CD4-positive, CD25-positive, alpha-beta regulatory T cell (primary cell): Measurements from ENCODE around the gene EIF4A3. TPM values are rescaled to one million over a fixed set of nuclear protein-coding genes. Genes with fewer than 3 reads are reported as not detected.

Experiments
- ATAC-seq, 2 donors: fragments of 150-1000 bp; cut with Tn5 transposase; one replicate each; pipeline ENCODE4 v1.10.0; 2021; ENCODE audit warnings: low read depth in 2 of 2, moderate number of reproducible peaks in 2 of 2, moderate library complexity in 1 of 2
- DNase-seq, 3 donors: peaks; one replicate each; pipeline versions ENCODE4 v3.0.0 to v3.0.0-alpha.2; 2012 to 2022; ENCODE audit warnings: mixed read lengths in 1 of 3
- H3K27ac ChIP-seq: one replicate; pipeline ENCODE4 v1.7.0; 2013; ENCODE audit warnings: mild to moderate bottlenecking, low read length; ENCODE audit not compliant: insufficient read depth, poor library complexity, severe bottlenecking
- H3K27me3 ChIP-seq: one replicate; pipeline ENCODE4 v1.7.0; 2013; ENCODE audit warnings: low read length; ENCODE audit not compliant: control insufficient read depth, insufficient read depth
- H3K36me3 ChIP-seq: one replicate; pipeline ENCODE4 v1.7.0; 2013; ENCODE audit warnings: mild to moderate bottlenecking, low read length, moderate library complexity; ENCODE audit not compliant: control insufficient read depth, insufficient read depth
- H3K4me1 ChIP-seq: 2 replicates; pipeline ENCODE4 v1.7.0; 2013; ENCODE audit warnings: mild to moderate bottlenecking, low read length; ENCODE audit not compliant: insufficient read depth, control insufficient read depth, poor library complexity, severe bottlenecking
- H3K4me3 ChIP-seq: one replicate; pipeline ENCODE4 v1.7.0; 2013; ENCODE audit warnings: low read depth, mild to moderate bottlenecking, low read length, moderate library complexity
- H3K9me3 ChIP-seq, 2 experiments: 1 replicate in 1 of 2; 2 replicates in 1 of 2; pipeline ENCODE4 v1.7.0; 2013; ENCODE audit warnings: low read length in 2 of 2, mild to moderate bottlenecking in 1 of 2, moderate library complexity in 1 of 2; ENCODE audit not compliant: control insufficient read depth in 2 of 2
- H3K27ac Mint-ChIP-seq, 3 donors: one replicate each; pipeline ENCODE4 v1.8.0; 2020 to 2022; ENCODE audit warnings: mild to moderate bottlenecking in 3 of 3, mixed read lengths in 3 of 3, moderate library complexity in 2 of 3
- H3K27me3 Mint-ChIP-seq: one replicate; pipeline ENCODE4 v1.8.0; 2022; ENCODE audit warnings: mild to moderate bottlenecking, mixed read lengths
- H3K36me3 Mint-ChIP-seq: one replicate; pipeline ENCODE4 v1.8.0; 2020; ENCODE audit warnings: mixed read lengths
- H3K4me1 Mint-ChIP-seq, 4 donors: one replicate each; pipeline ENCODE4 v1.8.0; 2020 to 2022; ENCODE audit warnings: mixed read lengths in 4 of 4, mild to moderate bottlenecking in 1 of 4
- H3K4me3 Mint-ChIP-seq, 4 donors: one replicate each; pipeline ENCODE4 v1.8.0; 2020 to 2022; ENCODE audit warnings: mild to moderate bottlenecking in 4 of 4, mixed read lengths in 4 of 4, moderate library complexity in 3 of 4
- H3K9me3 Mint-ChIP-seq, 7 donors: one replicate each; pipeline ENCODE4 v1.8.0; 2020 to 2022; ENCODE audit warnings: mixed read lengths in 7 of 7, mild to moderate bottlenecking in 3 of 7, moderate library complexity in 2 of 7
- polyA plus RNA-seq, 4 donors: library from polyadenylated mRNA; unstranded; fragments of 300-500 nt; fragmentation: Illumina TruSeq; gene quantifications; one replicate each; pipeline ENCODE4 v1.2.3, GENCODE V29; 2021
- total RNA-seq: library from RNA; stranded (reverse); gene quantifications from one replicate; pipeline ENCODE4 v1.2.3, GENCODE V29; 2022

EIF4A3 gene
- total and polyA plus RNA-seq, 5 donors from 2014 or later = 91.7 to 122 (median 108) TPM

GRCh38 chr17:80113033-80113484 is 33.9 kb downstream of the EIF4A3 start:
- Mint-ChIP-seq H3K27me3 (no peaks in the 10 kb centered on the region), H3K27ac (no peak overlapping the region), H3K4me1 (no peaks in the 10 kb centered on the region), H3K36me3 (peaks cover 7% of the 10 kb centered on the region), H3K4me3 (no peak overlapping the region), H3K9me3 (peaks cover 0 to 7% (median 0%) of the 10 kb centered on the region in 7 donors)
- Histone ChIP-seq H3K36me3 (no peaks in the 10 kb centered on the region), H3K27ac (no peak overlapping the region), H3K4me1 (no peaks in the 10 kb centered on the region), H3K4me3 (no peak overlapping the region), H3K9me3 (no peaks in the 10 kb centered on the region), H3K27me3 (no peaks in the 10 kb centered on the region)
- no peak for ATAC-seq
- DNase-seq = no peak

- no peaks in the 10 kb centered on the region for H3K4me1 Mint-ChIP-seq
- DNase-seq (no peak), ATAC-seq (no peak)
- no peak overlapping the region for H3K4me3 ChIP-seq
- H3K4me3 Mint-ChIP-seq = no peak overlapping the region
- no peaks in the 10 kb centered on the region for H3K27me3 ChIP-seq
- H3K9me3 ChIP-seq = no peaks in the 10 kb centered on the region
- no peaks in the 10 kb centered on the region for H3K27me3 Mint-ChIP-seq
- H3K9me3 Mint-ChIP-seq = peaks cover 0 to 7% (median 0%) of the 10 kb centered on the region in 7 donors
- H3K4me1 ChIP-seq = no peaks in the 10 kb centered on the region
- peaks cover 7% of the 10 kb centered on the region for H3K36me3 Mint-ChIP-seq
- H3K36me3 ChIP-seq = no peaks in the 10 kb centered on the region
- H3K27ac ChIP-seq = no peak overlapping the region
- H3K27ac Mint-ChIP-seq = no peak overlapping the region
Observed at GRCh38 chr17:80112471-80113032, 34.4 kb downstream of the EIF4A3 start.

DNA sequence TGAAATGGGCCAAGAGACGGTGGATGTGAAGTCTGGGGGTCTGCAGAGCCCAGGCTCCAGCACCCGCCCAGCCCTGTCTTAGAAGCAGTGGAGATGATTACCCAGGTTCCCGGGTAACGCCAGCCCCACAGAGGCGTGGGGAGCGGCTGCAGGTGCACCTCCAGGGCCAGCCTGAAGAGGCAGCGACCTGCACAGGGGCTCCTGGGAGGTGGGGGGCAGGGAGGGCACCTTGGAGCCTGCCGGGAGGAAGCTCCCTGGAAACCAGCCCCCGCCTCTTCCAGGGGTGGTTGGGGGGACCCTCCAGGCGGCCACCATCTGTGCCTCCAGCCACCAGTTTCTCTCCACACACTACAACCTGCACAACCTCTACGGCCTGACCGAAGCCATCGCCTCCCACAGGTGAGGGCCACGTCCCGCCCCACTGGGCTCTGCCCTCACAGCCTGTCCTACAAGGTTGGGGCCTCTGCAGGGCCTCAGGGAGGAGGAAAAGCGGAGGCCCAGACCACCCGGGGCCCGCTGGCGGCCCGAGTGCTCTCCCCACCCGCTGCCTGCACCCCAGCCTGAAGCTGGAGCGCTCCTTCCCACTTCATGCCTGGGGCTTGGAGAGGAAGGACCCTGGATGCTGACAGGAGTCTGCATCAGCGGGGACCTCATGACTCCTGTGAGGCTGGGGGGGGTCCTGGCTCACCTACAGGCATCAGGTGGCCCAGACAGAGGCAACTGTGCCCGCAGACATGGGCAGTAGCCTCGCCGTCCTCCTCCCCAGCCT is 35.0 kb downstream of the EIF4A3 start:
- H3K27me3 ChIP-seq = no peaks in the 10 kb centered on the region
- Mint-ChIP-seq H3K4me3 (no peak overlapping the region), H3K4me1 (no peaks in the 10 kb centered on the region), H3K9me3 (peaks cover 0 to 7% (median 0%) of the 10 kb centered on the region in 7 donors), H3K36me3 (peaks cover 7% of the 10 kb centered on the region), H3K27ac (no peak overlapping the region), H3K27me3 (no peaks in the 10 kb centered on the region)
- H3K27ac ChIP-seq = no peak overlapping the region
- DNase-seq = no peak
- ATAC-seq = no peak
- H3K9me3 ChIP-seq = no peaks in the 10 kb centered on the region
- H3K4me3 ChIP-seq = no peak overlapping the region
- no peaks in the 10 kb centered on the region for H3K4me1 ChIP-seq
- H3K36me3 ChIP-seq = no peaks in the 10 kb centered on the region

GRCh38 chr17:80110927-80111701 is 35.8 kb downstream of the EIF4A3 start:
- H3K27ac ChIP-seq = no peak overlapping the region
- H3K9me3 ChIP-seq = no peaks in the 10 kb centered on the region
- ATAC-seq (no peak), DNase-seq (no peak)
- Mint-ChIP-seq H3K27ac (no peak overlapping the region), H3K9me3 (peaks cover 0 to 7% (median 0%) of the 10 kb centered on the region in 7 donors), H3K4me3 (no peak overlapping the region), H3K4me1 (no peaks in the 10 kb centered on the region), H3K36me3 (peaks cover 3% of the 10 kb centered on the region), H3K27me3 (no peaks in the 10 kb centered on the region)
- no peaks in the 10 kb centered on the region for H3K27me3 ChIP-seq
- H3K4me1 ChIP-seq = no peaks in the 10 kb centered on the region
- no peak overlapping the region for H3K4me3 ChIP-seq
- no peaks in the 10 kb centered on the region for H3K36me3 ChIP-seq

GRCh38 chr17:80110447-80110812 is 36.5 kb downstream of the EIF4A3 start:
- Mint-ChIP-seq H3K27ac (no peak overlapping the region), H3K9me3 (peaks cover 0 to 5% (median 0%) of the 10 kb centered on the region in 7 donors), H3K36me3 (no peaks in the 10 kb centered on the region), H3K27me3 (no peaks in the 10 kb centered on the region), H3K4me1 (no peaks in the 10 kb centered on the region), H3K4me3 (no peak overlapping the region)
- Histone ChIP-seq H3K27me3 (no peaks in the 10 kb centered on the region), H3K4me1 (no peaks in the 10 kb centered on the region), H3K9me3 (no peaks in the 10 kb centered on the region), H3K36me3 (no peaks in the 10 kb centered on the region), H3K4me3 (no peak overlapping the region), H3K27ac (no peak overlapping the region)
- no peak for ATAC-seq
- DNase-seq = no peak

GRCh38 chr17:80109713-80110446 is 37.0 kb downstream of the EIF4A3 start:
- Histone ChIP-seq H3K27ac (no peak overlapping the region), H3K4me3 (no peak overlapping the region), H3K4me1 (no peaks in the 10 kb centered on the region), H3K36me3 (no peaks in the 10 kb centered on the region), H3K9me3 (no peaks in the 10 kb centered on the region), H3K27me3 (no peaks in the 10 kb centered on the region)
- Mint-ChIP-seq H3K27ac (no peak overlapping the region), H3K9me3 (no peaks in the 10 kb centered on the region), H3K36me3 (no peaks in the 10 kb centered on the region), H3K4me1 (no peaks in the 10 kb centered on the region), H3K27me3 (no peaks in the 10 kb centered on the region), H3K4me3 (no peak overlapping the region)
- ATAC-seq (no peak), DNase-seq (no peak)

DNA sequence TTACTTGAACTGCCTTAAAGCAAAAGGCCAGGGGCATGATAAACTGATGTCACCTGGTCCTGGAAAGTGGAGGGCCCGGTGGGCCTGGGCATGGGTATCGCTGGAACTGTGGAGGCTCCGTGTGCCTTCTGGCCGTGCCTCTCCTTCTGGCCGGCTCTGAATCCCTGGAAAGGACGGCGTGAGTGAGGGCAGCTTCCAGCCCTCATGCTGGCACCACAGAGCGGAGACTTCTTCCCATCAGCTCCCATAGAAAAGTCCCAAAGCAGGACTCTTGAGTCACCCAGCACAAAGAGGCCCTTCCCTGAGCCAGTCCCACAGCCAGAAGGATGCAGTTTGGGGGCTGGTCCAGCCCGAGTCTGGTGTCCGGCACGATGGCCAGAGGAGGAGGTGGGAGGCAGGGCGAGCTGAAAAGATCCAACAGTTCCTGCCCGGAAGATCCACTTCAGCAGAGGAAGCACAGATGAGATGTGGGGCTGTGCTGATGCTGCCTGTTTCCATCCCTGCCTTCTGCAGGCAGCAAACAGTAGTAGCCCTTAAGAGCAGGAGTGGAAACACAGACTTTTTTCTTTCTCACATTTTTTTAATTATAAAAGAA is 37.8 kb downstream of the EIF4A3 start:
- Mint-ChIP-seq H3K27ac (no peak overlapping the region), H3K4me1 (no peaks in the 10 kb centered on the region), H3K9me3 (no peaks in the 10 kb centered on the region), H3K27me3 (no peaks in the 10 kb centered on the region), H3K4me3 (no peak overlapping the region), H3K36me3 (no peaks in the 10 kb centered on the region)
- Histone ChIP-seq H3K27me3 (no peaks in the 10 kb centered on the region), H3K36me3 (no peaks in the 10 kb centered on the region), H3K9me3 (no peaks in the 10 kb centered on the region), H3K27ac (no peak overlapping the region), H3K4me3 (no peak overlapping the region), H3K4me1 (no peaks in the 10 kb centered on the region)
- ATAC-seq (no peak), DNase-seq (no peak)
